ENCODE data around the gene RIMBP3C. TPM values are rescaled to one million over a fixed set of nuclear protein-coding genes. Genes with fewer than 3 reads are reported as not detected.

Gene RIMBP3C
- total RNA-seq, 1 donor from 2014 or later: under 0.01 TPM

Other genes starting within 250 kb of the RIMBP3C start
- under 0.01 TPM in 1 of 2 replicates, not detected in the other for gene RIMBP3B, start 167.7 kb downstream of the RIMBP3C start, total RNA-seq
- gene HIC2, start 134.1 kb downstream of the RIMBP3C start, total RNA-seq: 1.8 and 3.2 TPM in 2 replicates
- 1.3 TPM in 2 replicates for gene TMEM191C, start 84.1 kb downstream of the RIMBP3C start, total RNA-seq
- 14.7 and 23.3 TPM in 2 replicates for gene UBE2L3, start 16.3 kb upstream of the RIMBP3C start, total RNA-seq
- gene YDJC, start 78.6 kb upstream of the RIMBP3C start, total RNA-seq: 43.4 and 67.9 TPM in 2 replicates
- not detected in 2 replicates for gene CCDC116, start 81.3 kb upstream of the RIMBP3C start, total RNA-seq
- gene SDF2L1, start 90.8 kb upstream of the RIMBP3C start, total RNA-seq: 33.0 and 67.9 TPM in 2 replicates
- gene PPIL2, start 114.6 kb upstream of the RIMBP3C start, total RNA-seq: 30.0 and 32.6 TPM in 2 replicates
- gene YPEL1, start 184.3 kb upstream of the RIMBP3C start, total RNA-seq: 0.13 and 0.26 TPM in 2 replicates

All from bronchial epithelial cell (primary cell).